ENCODE measurements around the gene GET3. TPM values are rescaled to one million over a fixed set of nuclear protein-coding genes. Genes with fewer than 3 reads are reported as not detected.

GET3 gene
- total RNA-seq, 1 experiment from 2014 or later, result 110 TPM

DNA sequence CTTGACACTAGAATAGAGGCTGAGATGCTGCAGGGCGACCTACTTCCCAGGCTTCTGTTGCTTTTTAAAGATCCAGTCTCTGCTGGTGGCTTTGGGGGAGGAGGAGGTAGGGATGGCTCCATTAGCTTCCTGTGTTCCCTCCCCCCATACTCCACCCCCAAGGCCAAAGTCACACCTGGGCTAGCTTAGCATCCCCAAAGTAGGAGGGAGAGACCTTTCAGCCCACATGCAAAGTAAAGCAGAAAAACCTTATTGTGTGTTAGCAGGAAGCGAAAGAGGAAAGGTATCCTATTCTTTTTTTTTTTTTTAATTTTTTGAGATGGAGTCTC lies 10.3 kb upstream of the GET3 start:
- H3K36me3 Mint-ChIP-seq, result peaks cover 13% of the 10 kb centered on the region
- peaks cover 12% of the 10 kb centered on the region for H3K4me1 Mint-ChIP-seq
- ChIA-PET CTCF (interaction anchor here (2.4 to 2.7 kb wide), 2 partner anchors 31 to 34 kb away, joined by 7 to 8 read pairs; no protein-coding TSS in a partner anchor), POLR2A (no interaction called here)
- TF ChIP-seq ZNF121 (CRISPR knock-in tag; IDR thresholded peaks at IDR 0.05) (no peak), KAT7 (CRISPR knock-in tag; IDR thresholded peaks at IDR 0.05; ENCODE audit: borderline replicate concordance) (no peak)
- ATAC-seq (no peak), DNase-seq (ENCODE audit: low spot score) (no peak)
- no peak overlapping the region for H3K4me3 Mint-ChIP-seq
- H3K27me3 Mint-ChIP-seq (ENCODE audit: low read depth), result no peaks in the 10 kb centered on the region
- H3K27ac Mint-ChIP-seq, result peak overlapping the region; percentile 55
- no peaks in the 10 kb centered on the region for H3K9me3 Mint-ChIP-seq

- Mint-ChIP-seq H3K4me1 (peaks cover 18% of the 10 kb centered on the region), H3K36me3 (peaks cover 17% of the 10 kb centered on the region), H3K27me3 (ENCODE audit: low read depth) (no peaks in the 10 kb centered on the region), H3K4me3 (no peak overlapping the region), H3K9me3 (no peaks in the 10 kb centered on the region), H3K27ac (no peak overlapping the region)
- ChIA-PET CTCF (interaction anchor here (1.1 to 2.7 kb wide), 4 partner anchors 30 to 39 kb away, joined by 4 to 8 read pairs (median 6); no protein-coding TSS in a partner anchor), POLR2A (no interaction called here)
- DNase-seq (ENCODE audit: low spot score) (no peak), ATAC-seq (no peak)
- TF ChIP-seq, protein P1, sequence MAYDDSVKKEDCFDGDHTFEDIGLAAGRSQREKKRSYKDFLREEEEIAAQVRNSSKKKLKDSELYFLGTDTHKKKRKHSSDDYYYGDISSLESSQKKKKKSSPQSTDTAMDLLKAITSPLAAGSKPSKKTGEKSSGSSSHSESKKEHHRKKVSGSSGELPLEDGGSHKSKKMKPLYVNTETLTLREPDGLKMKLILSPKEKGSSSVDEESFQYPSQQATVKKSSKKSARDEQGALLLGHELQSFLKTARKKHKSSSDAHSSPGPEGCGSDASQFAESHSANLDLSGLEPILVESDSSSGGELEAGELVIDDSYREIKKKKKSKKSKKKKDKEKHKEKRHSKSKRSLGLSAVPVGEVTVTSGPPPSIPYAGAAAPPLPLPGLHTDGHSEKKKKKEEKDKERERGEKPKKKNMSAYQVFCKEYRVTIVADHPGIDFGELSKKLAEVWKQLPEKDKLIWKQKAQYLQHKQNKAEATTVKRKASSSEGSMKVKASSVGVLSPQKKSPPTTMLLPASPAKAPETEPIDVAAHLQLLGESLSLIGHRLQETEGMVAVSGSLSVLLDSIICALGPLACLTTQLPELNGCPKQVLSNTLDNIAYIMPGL (CRISPR knock-in tag; IDR thresholded peaks at IDR 0.05), result no peak
- peak; percentile 22; the same call in 1 of the 2 replicates for TF ChIP-seq ZNF121 (CRISPR knock-in tag; IDR thresholded peaks at IDR 0.05)
Observed at GRCh38 chr19:12727745-12728433, 9.4 kb upstream of the GET3 start.

DNA sequence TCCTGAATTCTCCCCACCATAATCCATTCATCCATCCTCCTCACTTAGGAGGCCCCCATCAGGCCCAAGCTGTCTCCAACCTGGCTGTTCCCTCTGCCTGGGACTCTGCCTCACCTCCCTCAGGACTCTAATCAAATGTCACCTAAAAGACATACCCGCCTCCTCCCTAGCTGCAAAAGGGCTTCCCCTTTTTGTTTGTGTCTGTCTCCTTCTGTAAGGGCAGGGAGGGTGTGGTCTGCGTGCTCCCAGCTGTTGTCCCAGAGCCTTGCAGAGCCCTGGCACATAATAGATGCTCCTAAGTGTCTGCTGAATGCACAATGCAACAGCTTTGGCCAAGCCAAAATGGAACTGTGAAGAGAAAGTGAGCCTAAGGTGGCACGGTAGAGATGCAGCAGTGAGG lies 7.2 kb upstream of the GET3 start:
- ChIA-PET CTCF (no interaction called here), POLR2A (interaction anchor here (0.6 kb wide), 2 partner anchors 116 to 151 kb away, joined by 3 to 5 read pairs; partner anchors contain the start of gene DNASE2)
- TF ChIP-seq ZNF263 (CRISPR knock-in tag; IDR thresholded peaks at IDR 0.05; ENCODE audit: low read depth) (no peak), CBFB (CRISPR knock-in tag; IDR thresholded peaks at IDR 0.05; ENCODE audit: low read depth) (no peak), TEAD4 (CRISPR knock-in tag; IDR thresholded peaks at IDR 0.05) (no peak), ATF6 (CRISPR knock-in tag; IDR thresholded peaks at IDR 0.05) (no peak), SOX15 (CRISPR knock-in tag; IDR thresholded peaks at IDR 0.05) (no peak), ZNF281 (CRISPR knock-in tag; IDR thresholded peaks at IDR 0.05) (no peak), ZNF219 (CRISPR knock-in tag; IDR thresholded peaks at IDR 0.05; ENCODE audit: borderline replicate concordance) (no peak), IRF2 (CRISPR knock-in tag; IDR thresholded peaks at IDR 0.05; ENCODE audit: borderline replicate concordance, low read depth) (no peak), ZNF138 (CRISPR knock-in tag; conservative IDR thresholded peaks at IDR 0.05) (no peak), MXD4 (CRISPR knock-in tag; IDR thresholded peaks at IDR 0.05; ENCODE audit: borderline replicate concordance) (no peak), ZNF512 (CRISPR knock-in tag; IDR thresholded peaks at IDR 0.05; ENCODE audit: borderline replicate concordance) (no peak)
- Mint-ChIP-seq H3K4me1 (peaks cover 22% of the 10 kb centered on the region), H3K9me3 (no peaks in the 10 kb centered on the region), H3K27me3 (ENCODE audit: low read depth) (no peaks in the 10 kb centered on the region), H3K36me3 (peaks cover 19% of the 10 kb centered on the region), H3K27ac (peak overlapping the region; percentile 60; the same call in 1 of the 2 replicates), H3K4me3 (no peak overlapping the region)
- DNase-seq (ENCODE audit: low spot score), result no peak
- no peak for ATAC-seq
